GM12878 (cell line): ENCODE data around the gene KAZN. TPM values are rescaled to one million over a fixed set of nuclear protein-coding genes. Genes with fewer than 3 reads are reported as not detected.

Source experiments
- ATAC-seq: fragments of 200-7000 bp; cut with Tn5 transposase; 3 replicates; pipeline ENCODE4 v1.9.1; 2020; ENCODE audit warnings: mild to moderate bottlenecking, moderate library complexity
- BruUV-seq: library from RNA; stranded (reverse); fragments of 400-500 nt; replicated peaks from 2 replicates; lab custom pipeline; 2021; lab: Mats Ljungman, UMichigan
- CTCF ChIA-PET: fragments of 300-600 bp; sonication (Branson Sonifier 250); formaldehyde crosslinking; extraction: SDS; loops from one replicate; lab custom pipeline; 2021; ENCODE audit warnings: inconsistent platforms; lab: Yijun Ruan, JAX
- POLR2A ChIA-PET: fragments of 350-600 bp; formaldehyde crosslinking; extraction: SDS; loops from one replicate; lab custom pipeline; 2021; ENCODE audit warnings: inconsistent platforms; lab: Charles Lee
- RAD21 ChIA-PET: fragments of 300-600 bp; sonication (Branson Sonifier 250); formaldehyde crosslinking; loops from one replicate; lab custom pipeline; 2023; ENCODE audit warnings: antibody characterized with exemption; ENCODE audit not compliant: unreplicated experiment; lab: Charles Lee
- SMC1A ChIA-PET: fragments of 300-600 bp; sonication (Branson Sonifier 250); formaldehyde crosslinking; loops from one replicate; lab custom pipeline; 2023; ENCODE audit not compliant: unreplicated experiment, uncharacterized antibody; lab: Charles Lee
- DNase-seq: peaks from one replicate; pipeline ENCODE4 v3.0.0-alpha.2; 2011; ENCODE audit warnings: low read depth, low spot score
- FAIRE-seq: peaks from 3 replicates; lab custom pipeline; 2011; peaks lifted over from hg19 to GRCh38; lab: Jason Lieb, UNC
- H2AFZ ChIP-seq: 2 replicates; pipeline ENCODE4 v1.6.0; 2011; ENCODE audit warnings: low read depth, low read length, control low read depth; ENCODE audit not compliant: control insufficient read depth
- H3K27ac ChIP-seq: 2 replicates; pipeline ENCODE4 v1.5.1; 2011; ENCODE audit warnings: control low read depth; ENCODE audit not compliant: control insufficient read depth, insufficient read depth
- H3K27me3 ChIP-seq, 2 experiments: replicated peaks in 1 of 2; 2 replicates each; pipeline versions ENCODE4 v1.6.0 to v1.6.1; 2011; ENCODE audit warnings: low read length in 1 of 2; ENCODE audit not compliant: control insufficient read depth in 2 of 2, insufficient read depth in 2 of 2
- H3K36me3 ChIP-seq, 2 experiments: 2 replicates each; pipeline ENCODE4 v1.5.1; 2011; ENCODE audit warnings: low read length in 1 of 2; ENCODE audit not compliant: control insufficient read depth in 2 of 2, insufficient read depth in 2 of 2
- H3K4me1 ChIP-seq: 2 replicates; pipeline ENCODE4 v1.6.1; 2011; ENCODE audit warnings: mild to moderate bottlenecking, low read length, moderate library complexity, mixed read lengths; ENCODE audit not compliant: control insufficient read depth, insufficient read depth
- H3K4me2 ChIP-seq: 2 replicates; pipeline ENCODE4 v1.6.0; 2011; ENCODE audit warnings: control low read depth; ENCODE audit not compliant: control insufficient read depth, insufficient read depth
- H3K4me3 ChIP-seq: fragments of 200-600 bp; sonication (generic); 2 replicates; pipeline ENCODE4 v1.5.1; 2016
- H3K79me2 ChIP-seq: 2 replicates; pipeline ENCODE4 v1.6.0; 2011; ENCODE audit warnings: low read length; ENCODE audit not compliant: control insufficient read depth, insufficient read depth
- H3K9ac ChIP-seq: 2 replicates; pipeline ENCODE4 v1.8.0; 2011; ENCODE audit warnings: low read length, control low read depth, mixed read lengths; ENCODE audit not compliant: control insufficient read depth, insufficient read depth
- H3K9me3 ChIP-seq: replicated peaks from 3 replicates; pipeline ENCODE4 v1.5.1; 2011; ENCODE audit warnings: mild to moderate bottlenecking, low read length; ENCODE audit not compliant: control insufficient read depth, insufficient read depth
- H4K20me1 ChIP-seq: 2 replicates; pipeline ENCODE4 v1.6.0; 2011; ENCODE audit not compliant: control insufficient read depth, insufficient read depth
- CTCF ChIP-seq, 3 experiments: IDR thresholded peaks in 2 of 3; conservative IDR thresholded peaks in 1 of 3; 2 replicates each; pipeline ENCODE4 v1.5.1; 2011; ENCODE audit warnings: low read depth in 3 of 3, low read length in 3 of 3, mild to moderate bottlenecking in 3 of 3, control low read depth in 2 of 3, moderate library complexity in 2 of 3, inconsistent platforms in 1 of 3, mixed read lengths in 1 of 3; ENCODE audit not compliant: control insufficient read depth in 2 of 3, insufficient read depth in 1 of 3; ENCODE audit errors: extremely low read depth in 1 of 3
- IRF5 ChIP-seq: fragments of 450-650 bp; IDR thresholded peaks from 2 replicates; pipeline ENCODE4 v1.6.1; 2017; ENCODE audit warnings: borderline replicate concordance
- KAT2A ChIP-seq: conservative IDR thresholded peaks from 2 replicates; pipeline ENCODE4 v1.6.1; 2011; ENCODE audit warnings: low read depth, low read length; ENCODE audit not compliant: control insufficient read depth
- KDM1A ChIP-seq: fragments of 200-600 bp; sonication (generic); IDR thresholded peaks from 2 replicates; pipeline ENCODE4 v1.6.1; 2016; ENCODE audit warnings: borderline replicate concordance
- MLLT1 ChIP-seq: fragments of 450-650 bp; IDR thresholded peaks from 2 replicates; pipeline ENCODE4 v1.6.1; 2016; ENCODE audit warnings: mild to moderate bottlenecking
- NR2F1 ChIP-seq: fragments of 450-650 bp; conservative IDR thresholded peaks from 2 replicates; pipeline ENCODE4 v1.6.1; 2017; ENCODE audit warnings: mild to moderate bottlenecking
- SUPT20H ChIP-seq: IDR thresholded peaks from 2 replicates; pipeline ENCODE4 v1.6.1; 2011; ENCODE audit warnings: low read depth, mild to moderate bottlenecking, low read length, moderate library complexity, borderline replicate concordance; ENCODE audit not compliant: control insufficient read depth
- ZNF384 ChIP-seq: IDR thresholded peaks from 2 replicates; pipeline ENCODE4 v1.6.1; 2012; ENCODE audit warnings: low read depth, mild to moderate bottlenecking, low read length, improper control_type of control experiment, borderline replicate concordance
- WGBS: methylation state at CpG from one replicate; pipeline ENCODE4 v1.1.6; 2016; ENCODE audit warnings: low lambda C conversion rate; ENCODE audit not compliant: insufficient replicate concordance, insufficient coverage; ENCODE audit errors: missing lambda C conversion rate; 5-methylcytosine and 5-hydroxymethylcytosine counted together
- in situ Hi-C: fragments of 300-500 bp; cut with MboI; formaldehyde crosslinking; loops from 9 replicates; pipeline ENCODE4 v1.14.3; 2018; ENCODE audit warnings: mixed read lengths
- intact Hi-C: fragments of 100-400 bp; cut with micrococcal nuclease; formaldehyde crosslinking; loops from one replicate; pipeline ENCODE4 v1.14.2; 2022; ENCODE audit not compliant: unreplicated experiment
- polyA plus RNA-seq, 11 experiments: library from polyadenylated mRNA; depleted of rRNA in 4 of 11; unstranded in 6 of 11; stranded (reverse) in 5 of 11; fragments of >200 nt; fragmentation: Nextera tagmentation in 4 of 11; fragmentation: Illumina TruSeq in 1 of 11; extraction: Ambion mirVana in 4 of 11; extraction: Trizol in 1 of 11; gene quantifications; 1 replicate in 1 of 11; 2 replicates in 10 of 11; pipeline versions ENCODE4 v1.2.1 to v1.2.3, GENCODE V29; 2011 to 2016; ENCODE audit warnings: inconsistent platforms in 2 of 11, missing spikeins in 2 of 11, low read depth in 1 of 11
- total RNA-seq, 4 experiments: library from RNA; depleted of rRNA in 3 of 4; stranded (reverse); fragments of >200 nt in 3 of 4; fragmentation: Illumina TruSeq in 1 of 4; extraction: Trizol in 1 of 4; gene quantifications; 2 replicates each; pipeline versions ENCODE4 v1.2.1 to v1.2.3, GENCODE V29; 2013 to 2021

KAZN gene
- total and polyA plus RNA-seq, 10 of the 15 experiments (the other 5 are each of a cell fraction or from before 2014, with no cell fraction given): 0.72 to 4.0 (median 1.2) TPM

- Histone ChIP-seq H4K20me1 (no peaks in the 10 kb centered on the region; the same call in 1 of the 2 replicates), H2AFZ (no peak overlapping the region), H3K4me3 (no peak overlapping the region), H3K27me3 (no peaks in the 10 kb centered on the region; a peak in 1 of 4 replicates), H3K79me2 (no peaks in the 10 kb centered on the region), H3K27ac (no peak overlapping the region), H3K4me1 (no peaks in the 10 kb centered on the region), H3K4me2 (no peak overlapping the region), H3K36me3 (no peaks in the 10 kb centered on the region), H3K9me3 (no peaks in the 10 kb centered on the region; the same call in 2 of the 3 replicates), H3K9ac (no peak overlapping the region)
- CTCF ChIA-PET: interaction anchor here (1.3 kb wide), 1 partner anchor 12 kb away, joined by 4 read pairs; no protein-coding TSS in a partner anchor
- RAD21 ChIA-PET: no interaction called here
- FAIRE-seq (no peak), DNase-seq (no peak), ATAC-seq (no peak)
- in situ Hi-C loops: no loop called here
- SMC1A ChIA-PET: no interaction called here
- 35% methylated on average over 11 of the region's 11 CpGs for WGBS
- POLR2A ChIA-PET: no interaction called here
- intact Hi-C loops: no loop called here
- TF ChIP-seq ZNF384: no peak
- no peak for TF ChIP-seq SUPT20H
- no peak for TF ChIP-seq IRF5
- no peak for TF ChIP-seq NR2F1
- no peak for TF ChIP-seq CTCF (IDR thresholded peaks at IDR 0.05 in 2 of 3, conservative IDR thresholded peaks at IDR 0.05 in 1 of 3; ENCODE audit: control insufficient read depth in 2 of 3, extremely low read depth in 1 of 3, insufficient read depth in 1 of 3, low read depth in 3 of 3, low read length in 3 of 3)
- no peak for TF ChIP-seq KAT2A
- TF ChIP-seq MLLT1: no peak
- no peak for TF ChIP-seq KDM1A
- BruUV-seq: no TSS peak
Observed at GRCh38 chr1:14698314-14698713, 99.8 kb downstream of the KAZN start.
